Loucy (cell line): ENCODE data around the gene CHEK2.
"Not testable (repeated sequence)": the region's sequence is repeated elsewhere in the genome, so short reads cannot be mapped to it uniquely, and the experiment has no call there.

Experiments
- H2AFZ ChIP-seq: fragments of 200-600 bp; sonication (generic); 2 replicates; pipeline ENCODE4 v1.6.0; 2016; ENCODE audit warnings: antibody characterized with exemption, mild to moderate bottlenecking, low read length, moderate library complexity
- H3F3A ChIP-seq: fragments of 200-600 bp; 2 replicates; pipeline ENCODE4 v1.6.0; 2016; ENCODE audit warnings: antibody characterized with exemption, low read depth, mild to moderate bottlenecking
- H3K27me3 ChIP-seq: fragments of 200-600 bp; sonication (generic); 2 replicates; pipeline ENCODE4 v1.6.1; 2014; ENCODE audit warnings: low read length, mild to moderate bottlenecking; ENCODE audit not compliant: insufficient read depth, poor library complexity, severe bottlenecking
- H3K36me3 ChIP-seq: fragments of 200-600 bp; sonication (generic); 2 replicates; pipeline ENCODE4 v1.6.1; 2016; ENCODE audit warnings: low read length; ENCODE audit not compliant: insufficient read depth
- H3K4me1 ChIP-seq: fragments of 200-600 bp; sonication (generic); 2 replicates; pipeline ENCODE4 v1.5.1; 2014; ENCODE audit warnings: low read length, mild to moderate bottlenecking; ENCODE audit not compliant: insufficient read depth, poor library complexity, severe bottlenecking
- H3K4me2 ChIP-seq: fragments of 200-600 bp; sonication (generic); 2 replicates; pipeline ENCODE4 v1.6.0; 2014; ENCODE audit warnings: antibody characterized with exemption, low read length, low read depth, mild to moderate bottlenecking; ENCODE audit not compliant: poor library complexity, severe bottlenecking
- H3K4me3 ChIP-seq: fragments of 200-600 bp; sonication (generic); 2 replicates; pipeline ENCODE4 v1.5.1; 2014; ENCODE audit warnings: low read length, mild to moderate bottlenecking, mixed read lengths; ENCODE audit not compliant: poor library complexity, severe bottlenecking
- H3K79me2 ChIP-seq: fragments of 200-600 bp; sonication (generic); 2 replicates; pipeline ENCODE4 v1.6.1; 2014; ENCODE audit warnings: low read length; ENCODE audit not compliant: insufficient read depth
- H3K9ac ChIP-seq: fragments of 200-600 bp; sonication (generic); 2 replicates; pipeline ENCODE4 v1.6.0; 2014; ENCODE audit warnings: mild to moderate bottlenecking, low read depth, low read length, moderate library complexity; ENCODE audit not compliant: poor library complexity, severe bottlenecking
- H3K9me2 ChIP-seq: fragments of 200-600 bp; sonication (generic); replicated peaks from 2 replicates; pipeline ENCODE4 v1.6.1; 2016; ENCODE audit warnings: low read depth, low read length, mixed read lengths
- H3K9me3 ChIP-seq: fragments of 200-600 bp; sonication (generic); 2 replicates; pipeline ENCODE4 v1.6.1; 2014; ENCODE audit warnings: mild to moderate bottlenecking, antibody characterized with exemption, low read length, low read depth; ENCODE audit not compliant: insufficient read depth
- H4K20me1 ChIP-seq: fragments of 200-600 bp; sonication (generic); 2 replicates; pipeline ENCODE4 v1.6.0; 2014; ENCODE audit warnings: antibody characterized with exemption, low read length, mild to moderate bottlenecking; ENCODE audit not compliant: insufficient read depth, poor library complexity, severe bottlenecking

CHEK2 gene

DNA sequence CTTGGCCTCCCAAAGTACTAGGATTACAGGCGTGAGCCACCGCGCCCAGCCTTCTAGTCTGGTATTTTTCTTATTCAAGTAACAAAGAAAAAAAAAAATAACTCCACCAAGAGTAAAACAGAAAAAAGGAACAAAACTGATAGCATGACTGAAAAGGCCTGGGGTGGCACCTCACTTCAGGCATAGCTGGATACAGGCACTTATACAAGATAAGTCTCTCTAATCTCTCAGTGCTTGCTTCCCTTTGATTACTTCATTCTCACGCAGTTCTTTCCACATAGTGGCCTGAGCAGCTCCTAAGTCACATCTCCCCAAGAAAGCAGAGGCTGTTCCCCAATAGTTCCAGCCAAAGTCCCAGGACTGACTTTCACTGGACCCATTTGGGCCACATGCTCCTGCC lies 58.7 kb downstream of the CHEK2 start:
- not testable (repeated sequence) for H3K4me2 ChIP-seq, H3K4me3 ChIP-seq, H4K20me1 ChIP-seq, H3K79me2 ChIP-seq, H3F3A ChIP-seq, H3K9ac ChIP-seq, H3K36me3 ChIP-seq, H3K4me1 ChIP-seq, H3K9me3 ChIP-seq, H2AFZ ChIP-seq, H3K9me2 ChIP-seq
- peaks cover 15% of the 10 kb centered on the region for H3K27me3 ChIP-seq

DNA sequence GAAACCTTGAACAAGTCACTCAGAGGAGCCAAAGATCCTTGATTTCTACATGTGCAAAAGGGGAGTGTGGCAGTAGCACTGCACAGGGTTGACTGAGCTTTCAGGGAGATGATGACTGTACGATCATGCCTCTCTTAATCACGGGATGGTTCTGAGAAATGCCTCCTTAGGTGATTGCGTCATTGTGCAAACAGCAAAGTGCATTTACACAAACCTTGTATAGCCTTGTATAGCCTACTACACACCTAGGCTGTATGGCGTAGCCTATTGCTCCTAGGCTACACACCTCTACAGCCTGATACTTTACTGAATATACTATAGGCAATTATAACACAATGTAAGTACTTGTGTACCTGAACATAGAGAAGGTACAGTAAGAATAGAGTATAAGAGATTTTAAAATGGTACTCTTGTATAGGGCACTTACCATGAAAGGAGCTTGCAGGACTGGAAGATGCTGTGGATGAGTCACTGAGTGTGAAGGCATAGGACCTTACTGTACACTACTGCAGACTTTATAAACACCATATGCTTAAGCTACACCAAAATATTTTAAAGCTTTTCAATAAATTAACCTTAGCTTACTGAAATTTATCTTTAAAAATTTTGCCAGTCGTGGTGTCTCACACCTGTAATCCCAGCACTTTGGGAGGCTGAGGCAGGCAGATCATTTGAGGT lies 60.7 kb downstream of the CHEK2 start:
- not testable (repeated sequence) for H3K4me3 ChIP-seq, H3K9me2 ChIP-seq, H3K9me3 ChIP-seq, H3K79me2 ChIP-seq, H3K4me2 ChIP-seq, H3K9ac ChIP-seq, H2AFZ ChIP-seq, H3K36me3 ChIP-seq, H3F3A ChIP-seq, H4K20me1 ChIP-seq, H3K4me1 ChIP-seq
- peaks cover 33% of the 10 kb centered on the region for H3K27me3 ChIP-seq

DNA sequence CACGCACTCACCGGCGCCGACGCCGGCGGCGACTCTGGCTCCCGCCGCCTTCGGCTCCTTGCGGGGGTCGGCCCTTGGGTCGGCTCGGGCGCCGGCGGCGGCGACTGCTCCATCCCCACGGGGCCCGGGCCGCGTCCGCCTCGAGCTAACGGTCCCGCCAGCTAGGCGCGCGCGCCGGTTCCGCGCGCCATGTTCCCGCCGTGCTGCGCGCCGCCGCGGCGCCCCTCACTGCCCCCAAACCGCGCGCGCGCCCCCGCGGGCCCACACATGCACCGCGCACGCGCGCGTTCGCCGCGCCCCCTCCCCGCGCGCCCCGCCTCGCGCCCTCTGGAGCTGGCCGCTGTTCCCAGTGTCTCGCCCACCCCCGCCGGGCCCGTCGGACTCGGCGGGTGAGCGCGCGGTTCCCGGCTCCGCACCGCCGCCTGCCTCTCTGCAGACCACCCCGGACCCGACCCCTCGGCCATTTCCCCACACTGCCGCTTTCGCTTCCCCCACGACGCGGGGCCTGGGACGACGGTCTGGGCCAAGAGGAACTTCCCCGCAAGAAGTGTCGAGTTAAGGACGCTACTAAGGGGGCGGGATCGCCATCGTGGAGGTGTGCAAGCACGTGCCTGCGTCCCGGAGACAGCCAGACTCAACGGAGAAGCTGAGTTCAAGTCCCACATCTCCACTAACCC lies 61.9 kb downstream of the CHEK2 start, which contains the start of gene TTC28:
TSS of gene TTC28 (minus strand) at position 230 of the 677 bp plus-strand sequence. CDS start at position 113, 117 bp downstream.
- H3K9ac ChIP-seq = peak within 1 kb of the TSS; percentile 68
- H4K20me1 ChIP-seq = peaks cover 10% of the 10 kb centered on the region

DNA sequence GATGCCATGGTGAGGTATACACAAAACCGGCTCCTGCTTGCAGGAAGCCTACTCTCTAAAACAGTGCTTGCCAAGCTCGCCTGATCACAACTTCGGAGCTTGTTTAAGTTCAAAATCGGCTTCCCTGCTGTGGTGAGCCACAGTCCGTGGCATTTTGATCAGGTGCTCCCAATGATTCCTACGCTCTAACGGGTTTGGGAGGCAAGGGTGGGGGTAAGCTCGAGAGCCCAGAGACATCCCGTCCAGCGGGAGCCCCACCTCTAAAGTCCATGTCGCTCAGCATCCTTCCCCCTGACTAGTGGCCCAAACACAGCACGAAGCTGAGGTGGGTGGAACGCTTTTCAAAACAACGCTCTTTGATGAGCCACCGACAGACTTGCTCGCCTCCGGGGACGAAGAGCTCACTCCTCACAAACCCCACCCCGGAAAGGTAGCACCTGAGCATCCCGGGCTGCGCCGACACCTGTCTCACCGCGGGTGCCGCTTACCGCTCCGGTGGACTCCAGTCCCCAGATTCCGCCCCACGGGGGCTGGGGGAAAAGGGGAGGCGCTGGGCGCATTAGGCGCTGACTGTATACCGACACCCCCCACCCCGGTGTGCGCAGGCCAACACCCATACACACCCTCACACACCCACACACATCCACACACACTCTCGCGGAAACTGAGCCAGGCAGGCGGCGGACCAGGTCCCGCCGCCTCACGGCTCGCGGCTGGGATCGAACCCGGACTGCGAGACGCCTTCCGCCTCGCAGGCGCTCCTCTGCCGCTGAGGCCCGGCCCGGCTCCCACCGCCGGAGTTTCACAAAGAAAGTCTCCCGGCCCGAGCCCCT lies 62.6 kb downstream of the CHEK2 start:
- H3K4me1 ChIP-seq, H3K9me3 ChIP-seq, H3K9me2 ChIP-seq, H3K79me2 ChIP-seq, H3K36me3 ChIP-seq, H3F3A ChIP-seq: not testable (repeated sequence)
- Histone ChIP-seq H3K4me2 (peak overlapping the region; percentile 79), H3K9ac (peak overlapping the region; percentile 68), H3K4me3 (peak overlapping the region; percentile 78), H4K20me1 (peaks cover 13% of the 10 kb centered on the region), H2AFZ (peak overlapping the region; percentile 36), H3K27me3 (peaks cover 46% of the 10 kb centered on the region)

More for the DNA sequence above, 61.9 kb downstream of the CHEK2 start, which contains the start of gene TTC28:
- H3F3A ChIP-seq, H3K79me2 ChIP-seq, H3K9me2 ChIP-seq, H3K9me3 ChIP-seq, H3K4me1 ChIP-seq, H3K36me3 ChIP-seq: not testable (repeated sequence)
- Histone ChIP-seq H3K4me2 (peak within 1 kb of the TSS; percentile 79), H3K4me3 (peak within 1 kb of the TSS; percentile 78), H2AFZ (peak within 1 kb of the TSS; percentile 77), H3K27me3 (peaks cover 45% of the 10 kb centered on the region)

DNA sequence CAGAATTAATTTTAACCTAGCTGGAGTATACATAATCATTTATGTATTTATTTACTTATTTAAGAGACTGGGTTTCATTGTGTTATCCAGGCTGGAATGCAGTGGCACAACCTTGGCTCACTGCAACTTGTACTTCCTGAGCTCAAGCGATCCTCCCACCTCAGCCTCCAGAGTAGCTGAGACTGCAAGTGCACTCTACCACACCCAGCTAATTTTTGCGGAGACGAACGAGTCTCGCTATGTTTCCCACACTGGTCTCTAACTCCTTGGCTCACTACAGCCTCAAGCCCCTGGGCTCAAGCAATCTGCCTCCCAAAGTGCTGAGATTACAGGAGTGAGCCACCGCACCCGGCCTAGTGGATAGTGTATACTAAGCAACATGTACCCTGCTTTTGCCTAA lies 63.5 kb downstream of the CHEK2 start:
- not testable (repeated sequence) for H3F3A ChIP-seq, H3K9ac ChIP-seq, H3K4me3 ChIP-seq, H3K36me3 ChIP-seq, H2AFZ ChIP-seq, H3K9me2 ChIP-seq, H3K79me2 ChIP-seq, H3K9me3 ChIP-seq
- H3K4me1 ChIP-seq = peaks cover 11% of the 10 kb centered on the region
- H3K4me2 ChIP-seq = peak overlapping the region; percentile 79
- H4K20me1 ChIP-seq = peaks cover 20% of the 10 kb centered on the region
- peaks cover 48% of the 10 kb centered on the region for H3K27me3 ChIP-seq
